B cell (primary cell): Measurements from ENCODE around the gene ZNF273. TPM values are rescaled to one million over a fixed set of nuclear protein-coding genes. Genes with fewer than 3 reads are reported as not detected.

Experiments
- ATAC-seq: fragments of 200-7000 bp; cut with Tn5 transposase; one replicate; pipeline ENCODE4 v1.10.0; 2021; ENCODE audit warnings: low read depth, mild to moderate bottlenecking, moderate number of reproducible peaks, moderate library complexity
- CTCF ChIA-PET: fragments of 350-600 bp; sonication (Branson Sonifier 250); formaldehyde crosslinking; loops from one replicate; lab custom pipeline; 2021; ENCODE audit warnings: antibody characterized with exemption, inconsistent platforms; lab: Charles Lee
- POLR2A ChIA-PET: fragments of 350-600 bp; sonication (Branson Sonifier 250); formaldehyde crosslinking; loops from one replicate; lab custom pipeline; 2021; ENCODE audit warnings: antibody characterized with exemption; lab: Charles Lee
- DNase-seq: peaks from one replicate; pipeline ENCODE4 v3.0.0; 2013
- H2AFZ ChIP-seq: 2 replicates; pipeline ENCODE4 v1.6.1; 2012; ENCODE audit warnings: mild to moderate bottlenecking, low read depth, low read length; ENCODE audit not compliant: insufficient read depth, poor library complexity, severe bottlenecking
- H3K27ac ChIP-seq, 2 donors: 1 replicate in 1 of 2; 2 replicates in 1 of 2; pipeline ENCODE4 v1.5.1; 2012 to 2013; ENCODE audit warnings: low read length in 2 of 2, mild to moderate bottlenecking in 2 of 2, moderate library complexity in 1 of 2
- H3K27me3 ChIP-seq, 4 experiments: fragments of 200-600 bp in 1 of 4; sonication (generic) in 1 of 4; replicated peaks in 1 of 4; 1 replicate in 2 of 4; 2 replicates in 2 of 4; pipeline versions ENCODE4 v1.6.1 to v1.7.0; 2013 to 2016; ENCODE audit warnings: low read length in 3 of 4, mild to moderate bottlenecking in 2 of 4, mixed read lengths in 1 of 4, moderate library complexity in 1 of 4; ENCODE audit not compliant: insufficient read depth in 4 of 4, control insufficient read depth in 3 of 4; ENCODE audit errors: control extremely low read depth in 1 of 4
- H3K36me3 ChIP-seq, 2 experiments: replicated peaks in 1 of 2; 1 replicate in 1 of 2; 2 replicates in 1 of 2; pipeline versions ENCODE4 v1.6.1 to v1.7.1; 2013; ENCODE audit warnings: low read length in 1 of 2; ENCODE audit not compliant: insufficient read depth in 2 of 2, control insufficient read depth in 1 of 2; ENCODE audit errors: control extremely low read depth in 1 of 2, extremely low read depth in 1 of 2
- H3K4me1 ChIP-seq, 2 donors: fragments of 200-600 bp in 1 of 2; sonication (generic) in 1 of 2; 1 replicate in 1 of 2; 2 replicates in 1 of 2; pipeline versions ENCODE4 v1.5.1 to v1.6.1; 2013 to 2017; ENCODE audit warnings: low read length in 2 of 2; ENCODE audit not compliant: control insufficient read depth in 2 of 2, insufficient read depth in 2 of 2
- H3K4me2 ChIP-seq: replicated peaks from 2 replicates; pipeline ENCODE3; 2012; ENCODE audit warnings: mild to moderate bottlenecking, low read depth, low read length; ENCODE audit not compliant: poor library complexity, severe bottlenecking
- H3K4me3 ChIP-seq, 5 experiments: fragments of 200-600 bp in 1 of 5; sonication (generic) in 1 of 5; 1 replicate in 3 of 5; 2 replicates in 2 of 5; pipeline versions ENCODE4 v1.5.1 to v1.7.0; 2011 to 2016; ENCODE audit warnings: low read length in 4 of 5, mild to moderate bottlenecking in 4 of 5, low read depth in 2 of 5, control low read depth in 1 of 5, moderate library complexity in 1 of 5; ENCODE audit not compliant: insufficient read depth in 1 of 5; ENCODE audit errors: control extremely low read depth in 1 of 5, extremely low read depth in 1 of 5
- H3K79me2 ChIP-seq: fragments of 200-600 bp; sonication (generic); one replicate; pipeline ENCODE4 v1.6.0; 2016; ENCODE audit warnings: low read length; ENCODE audit not compliant: control insufficient read depth, insufficient read depth
- H3K9ac ChIP-seq: fragments of 200-600 bp; sonication (generic); 2 replicates; pipeline ENCODE4 v1.6.1; 2017; ENCODE audit warnings: mild to moderate bottlenecking, low read length, moderate library complexity
- H3K9me3 ChIP-seq, 3 donors: one replicate each; pipeline versions ENCODE4 v1.6.1 to v1.7.1; 2013; ENCODE audit warnings: low read length in 2 of 3; ENCODE audit not compliant: control insufficient read depth in 2 of 3, insufficient read depth in 1 of 3; ENCODE audit errors: control extremely low read depth in 1 of 3
- H4K20me1 ChIP-seq: 2 replicates; pipeline ENCODE4 v1.6.0; 2012; ENCODE audit warnings: mild to moderate bottlenecking, low read length; ENCODE audit not compliant: insufficient read depth, control insufficient read depth, poor library complexity, severe bottlenecking
- H3K27ac Mint-ChIP-seq: one replicate; pipeline ENCODE4 v1.8.0; 2021; ENCODE audit warnings: mixed read lengths
- H3K27me3 Mint-ChIP-seq: one replicate; pipeline ENCODE4 v1.8.0; 2021; ENCODE audit warnings: mixed read lengths
- H3K4me1 Mint-ChIP-seq: one replicate; pipeline ENCODE4 v1.8.0; 2021; ENCODE audit warnings: mixed read lengths
- H3K4me3 Mint-ChIP-seq: one replicate; pipeline ENCODE4 v1.8.0; 2021; ENCODE audit warnings: mixed read lengths
- H3K9me3 Mint-ChIP-seq: one replicate; pipeline ENCODE4 v1.8.0; 2022; ENCODE audit warnings: mixed read lengths; ENCODE audit not compliant: insufficient read depth
- CTCF ChIP-seq: fragments of 200-600 bp; IDR thresholded peaks from one replicate; pipeline ENCODE4 v1.8.0; 2022; ENCODE audit warnings: antibody characterized with exemption, mild to moderate bottlenecking
- EZH2 ChIP-seq: IDR thresholded peaks from 2 replicates; pipeline ENCODE4 v1.6.1; 2012; ENCODE audit warnings: borderline replicate concordance, low read depth, mild to moderate bottlenecking, moderate library complexity, low read length; ENCODE audit not compliant: insufficient read depth, poor library complexity, severe bottlenecking
- WGBS: methylation state at CpG from one replicate; pipeline ENCODE4 v1.1.5; 2013; ENCODE audit warnings: missing lambda C conversion rate; ENCODE audit not compliant: insufficient coverage; 5-methylcytosine and 5-hydroxymethylcytosine counted together
- intact Hi-C: fragments of 100-400 bp; cut with micrococcal nuclease; formaldehyde crosslinking; loops from one replicate; pipeline ENCODE4 v1.10.0; 2022
- polyA plus RNA-seq: library from polyadenylated mRNA; depleted of rRNA; stranded (reverse); fragments of >200 nt; gene quantifications from 2 replicates; pipeline ENCODE4 v1.2.3, GENCODE V29; 2012
- total RNA-seq, 2 donors: library from RNA; stranded (reverse); fragments of 120-200 nt in 1 of 2; gene quantifications; 1 replicate in 1 of 2; 2 replicates in 1 of 2; pipeline versions ENCODE4 v1.2.3 to v1.2.4, GENCODE V29; 2013 to 2022

The ZNF273 gene
- total and polyA plus RNA-seq, 2 donors (not counting 1 experiment from before 2014, with no cell fraction given) = 3.8 to 12.7 TPM

DNA sequence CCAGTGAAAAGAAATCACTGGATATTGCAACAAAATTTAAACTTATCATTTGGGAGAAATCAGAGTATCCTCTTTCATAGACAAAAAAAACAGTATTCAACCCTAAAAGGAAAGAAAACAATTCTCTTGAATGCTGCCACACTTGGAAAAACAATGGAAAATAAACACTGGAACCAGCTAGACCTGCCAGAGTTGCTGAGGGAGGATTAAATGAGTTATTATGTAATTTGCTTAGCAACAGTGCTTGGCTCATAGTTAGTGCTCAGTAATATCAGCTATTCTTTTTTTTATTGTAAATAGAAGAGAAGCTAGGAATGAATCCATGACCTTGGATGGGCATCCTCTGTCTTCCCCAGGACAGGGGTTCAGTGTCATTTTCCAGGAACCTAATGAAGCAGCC is 11.0 kb upstream of the ZNF273 start:
- no peak overlapping the region for H3K4me3 ChIP-seq
- peaks cover 13% of the 10 kb centered on the region for H3K4me1 Mint-ChIP-seq
- ChIA-PET CTCF (no interaction called here), POLR2A (interaction anchor here (0.5 kb wide), 1 partner anchor 1284 kb away, joined by 4 read pairs; no protein-coding TSS in a partner anchor)
- H3K4me3 Mint-ChIP-seq = no peak overlapping the region
- no peak overlapping the region for H3K9ac ChIP-seq
- peaks cover 13% of the 10 kb centered on the region for H3K27me3 Mint-ChIP-seq
- no peak for TF ChIP-seq CTCF
- no peak for TF ChIP-seq EZH2
- H3K27ac ChIP-seq = no peak overlapping the region
- DNase-seq = no peak
- no peaks in the 10 kb centered on the region for H3K79me2 ChIP-seq
- no peaks in the 10 kb centered on the region for H3K36me3 ChIP-seq
- intact Hi-C loops = no loop called here
- peaks cover 21 to 22% of the 10 kb centered on the region in 2 donors for H3K4me1 ChIP-seq
- H3K9me3 ChIP-seq = peaks cover 0 to 12% (median under 1%) of the 10 kb centered on the region in 3 donors
- ATAC-seq = no peak
- peaks cover 0 to 34% (median 20%) of the 10 kb centered on the region in 4 experiments for H3K27me3 ChIP-seq
- no peak overlapping the region for H3K4me2 ChIP-seq
- no peak overlapping the region for H3K27ac Mint-ChIP-seq
- no peaks in the 10 kb centered on the region for H3K9me3 Mint-ChIP-seq
- no peaks in the 10 kb centered on the region for H4K20me1 ChIP-seq
- no peak overlapping the region for H2AFZ ChIP-seq

DNA sequence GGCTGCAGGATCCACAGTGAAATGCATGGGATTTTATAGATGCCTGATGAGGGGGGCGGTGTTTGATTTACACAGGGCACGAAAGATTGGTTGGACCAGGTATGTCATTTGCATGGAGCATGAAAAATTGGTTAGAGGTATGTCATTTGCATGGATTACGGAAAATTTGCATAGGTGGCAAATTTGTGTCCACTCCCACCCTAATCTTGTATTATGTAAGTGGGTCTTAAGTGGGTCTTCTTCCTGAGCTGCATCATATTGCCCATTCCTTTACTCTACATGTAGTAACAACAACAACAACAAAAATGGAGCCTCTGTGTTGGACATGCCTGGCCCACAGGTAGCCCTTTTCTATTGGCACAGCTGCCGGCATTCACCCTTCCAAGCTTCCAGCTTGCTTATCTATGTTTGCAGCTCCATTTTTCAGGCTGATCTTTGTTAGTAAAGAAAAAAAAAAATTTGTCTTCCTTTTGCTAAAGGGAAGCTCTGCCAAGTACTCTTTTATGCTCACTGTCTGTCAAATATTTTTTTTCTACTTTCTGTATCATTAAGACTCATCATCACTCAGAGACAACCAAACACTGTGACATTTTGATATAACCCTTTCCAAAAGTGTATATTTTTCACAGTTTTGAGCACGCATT is 10.3 kb upstream of the ZNF273 start:
- ChIA-PET CTCF (no interaction called here), POLR2A (interaction anchor here (0.5 kb wide), 1 partner anchor 1283 kb away, joined by 4 read pairs; no protein-coding TSS in a partner anchor)
- intact Hi-C loops = no loop called here
- peaks cover 0 to 30% (median 17%) of the 10 kb centered on the region in 4 experiments for H3K27me3 ChIP-seq
- H2AFZ ChIP-seq = no peak overlapping the region
- Mint-ChIP-seq H3K4me3 (no peak overlapping the region), H3K4me1 (peaks cover 13% of the 10 kb centered on the region), H3K9me3 (no peaks in the 10 kb centered on the region), H3K27ac (no peak overlapping the region), H3K27me3 (peaks cover 11% of the 10 kb centered on the region)
- H3K79me2 ChIP-seq = no peaks in the 10 kb centered on the region
- 100% methylated on average over 1 of the region's 5 CpGs for WGBS
- no peak overlapping the region for H3K4me3 ChIP-seq
- H3K27ac ChIP-seq = no peak overlapping the region
- no peaks in the 10 kb centered on the region for H4K20me1 ChIP-seq
- no peak overlapping the region for H3K4me2 ChIP-seq
- peaks cover 17 to 20% of the 10 kb centered on the region in 2 donors for H3K4me1 ChIP-seq
- H3K36me3 ChIP-seq = no peaks in the 10 kb centered on the region
- no peak for DNase-seq
- TF ChIP-seq EZH2 (no peak), CTCF (no peak)
- H3K9me3 ChIP-seq = peaks cover 0 to 10% (median 1%) of the 10 kb centered on the region in 3 donors
- no peak for ATAC-seq
- no peak overlapping the region for H3K9ac ChIP-seq
